ENCODE data around the gene ITGB2. TPM values are rescaled to one million over a fixed set of nuclear protein-coding genes. Genes with fewer than 3 reads are reported as not detected.

ITGB2 gene
- total RNA-seq, 1 donor from 2014 or later: 468 TPM

DNA sequence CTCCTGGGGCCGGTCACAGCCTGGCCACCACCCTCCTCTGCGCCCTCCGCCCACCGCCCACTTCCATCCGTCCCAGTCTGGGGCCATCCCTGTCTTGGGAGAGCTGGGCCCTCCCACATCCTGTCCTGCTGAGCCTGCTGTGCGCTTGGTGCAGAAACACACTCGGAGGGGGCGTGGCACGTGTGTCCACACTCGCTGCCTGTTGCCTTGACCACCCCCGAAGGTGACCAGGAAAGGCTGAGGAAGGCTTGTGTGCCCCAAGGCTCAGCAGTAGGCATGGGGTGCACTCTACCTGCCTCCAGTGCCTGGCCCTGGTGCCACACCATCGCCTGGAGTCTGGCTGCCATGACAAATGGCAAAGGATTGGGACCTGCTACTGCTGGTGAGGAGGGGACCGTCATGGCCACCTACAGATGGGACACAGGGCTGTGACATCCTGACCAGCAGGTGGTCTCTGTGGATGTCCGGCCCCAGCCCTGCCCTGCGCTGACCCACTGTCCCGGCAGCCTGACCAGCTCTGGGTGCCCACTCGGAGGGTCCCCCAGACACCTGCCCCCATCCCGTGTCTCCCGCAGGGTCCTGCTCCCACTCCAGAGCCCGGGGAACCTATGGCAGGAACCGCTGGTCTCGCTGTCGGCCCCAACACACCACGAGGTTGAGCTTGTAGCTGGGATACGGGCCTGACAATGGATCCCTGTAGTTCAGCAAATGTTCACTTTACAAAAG, 24.0 kb downstream of the ITGB2 start:
- Histone ChIP-seq H3K4me1 (peaks cover 15% of the 10 kb centered on the region), H3K27me3 (ENCODE audit: low read depth) (no peaks in the 10 kb centered on the region), H3K9me3 (no peaks in the 10 kb centered on the region), H3K36me3 (peaks cover 36% of the 10 kb centered on the region), H3K27ac (no peak overlapping the region), H3K4me3 (no peak overlapping the region)
- peak; percentile 45 for DNase-seq
- intact Hi-C loops (cut with DNase I): no loop called here
- TF ChIP-seq, protein P1, sequence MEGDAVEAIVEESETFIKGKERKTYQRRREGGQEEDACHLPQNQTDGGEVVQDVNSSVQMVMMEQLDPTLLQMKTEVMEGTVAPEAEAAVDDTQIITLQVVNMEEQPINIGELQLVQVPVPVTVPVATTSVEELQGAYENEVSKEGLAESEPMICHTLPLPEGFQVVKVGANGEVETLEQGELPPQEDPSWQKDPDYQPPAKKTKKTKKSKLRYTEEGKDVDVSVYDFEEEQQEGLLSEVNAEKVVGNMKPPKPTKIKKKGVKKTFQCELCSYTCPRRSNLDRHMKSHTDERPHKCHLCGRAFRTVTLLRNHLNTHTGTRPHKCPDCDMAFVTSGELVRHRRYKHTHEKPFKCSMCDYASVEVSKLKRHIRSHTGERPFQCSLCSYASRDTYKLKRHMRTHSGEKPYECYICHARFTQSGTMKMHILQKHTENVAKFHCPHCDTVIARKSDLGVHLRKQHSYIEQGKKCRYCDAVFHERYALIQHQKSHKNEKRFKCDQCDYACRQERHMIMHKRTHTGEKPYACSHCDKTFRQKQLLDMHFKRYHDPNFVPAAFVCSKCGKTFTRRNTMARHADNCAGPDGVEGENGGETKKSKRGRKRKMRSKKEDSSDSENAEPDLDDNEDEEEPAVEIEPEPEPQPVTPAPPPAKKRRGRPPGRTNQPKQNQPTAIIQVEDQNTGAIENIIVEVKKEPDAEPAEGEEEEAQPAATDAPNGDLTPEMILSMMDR (IDR thresholded peaks at IDR 0.05): no peak
- ATAC-seq: no peak

DNA sequence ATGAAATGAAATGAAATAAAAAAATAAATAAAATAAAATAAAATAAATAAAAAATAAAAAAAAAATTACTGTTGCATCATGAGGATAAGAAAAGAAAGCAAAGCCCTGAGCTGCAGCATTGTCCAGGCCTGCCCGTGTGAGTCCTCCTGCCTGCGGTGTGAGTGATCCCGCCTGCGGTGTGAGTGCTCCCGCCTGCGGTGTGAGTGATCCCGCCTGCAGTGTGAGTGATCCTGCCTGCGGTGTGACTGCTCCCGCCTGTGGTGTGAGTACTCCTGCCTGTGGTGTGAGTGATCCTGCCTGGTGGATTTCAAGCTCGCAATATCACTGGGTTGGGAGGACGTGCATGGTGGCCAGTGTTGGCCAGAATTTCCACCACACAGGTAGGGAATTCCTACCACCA, 24.8 kb downstream of the ITGB2 start:
- peak; percentile 28 for DNase-seq
- TF ChIP-seq, protein P1 (IDR thresholded peaks at IDR 0.05): no peak
- no peak overlapping the region for H3K4me3 ChIP-seq
- no peak for ATAC-seq
- intact Hi-C loops (cut with DNase I): no loop called here
- no peak overlapping the region for H3K27ac ChIP-seq
- H3K4me1 ChIP-seq: peaks cover 15% of the 10 kb centered on the region
- H3K27me3 ChIP-seq (ENCODE audit: low read depth): peaks cover 4% of the 10 kb centered on the region
- H3K9me3 ChIP-seq: no peaks in the 10 kb centered on the region
- H3K36me3 ChIP-seq: peaks cover 36% of the 10 kb centered on the region

DNA sequence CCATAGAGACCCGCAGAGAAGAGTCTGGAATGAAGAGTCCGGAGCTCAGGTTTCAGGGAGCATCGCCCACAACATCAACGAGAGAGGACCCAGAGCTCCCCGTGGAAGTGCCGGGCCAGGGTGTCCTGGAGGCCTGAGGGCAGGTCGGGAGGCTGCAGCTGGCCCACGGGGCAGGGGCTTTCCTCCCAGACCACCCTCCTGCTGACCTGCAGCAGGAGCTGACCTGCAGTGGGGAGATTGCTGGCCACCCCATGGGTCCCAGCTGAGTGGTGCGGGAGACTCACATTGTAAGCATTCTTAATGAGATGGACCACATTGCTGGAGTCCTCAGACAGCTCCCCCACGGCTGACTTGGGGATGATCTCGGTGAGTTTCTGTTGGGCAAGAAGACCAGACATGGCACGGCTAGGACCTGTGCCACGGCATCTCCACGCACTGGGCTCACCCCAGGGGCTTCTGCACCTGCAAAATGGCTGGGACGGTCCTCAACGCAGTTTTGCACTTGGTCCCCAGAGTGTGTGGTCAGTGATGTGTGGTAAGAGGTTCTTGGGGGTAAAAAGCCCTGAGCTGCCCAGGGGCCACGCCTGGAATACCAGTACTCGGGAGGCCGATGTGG, 25.9 kb downstream of the ITGB2 start:
- Histone ChIP-seq H3K27ac (no peak overlapping the region), H3K4me3 (no peak overlapping the region), H3K27me3 (ENCODE audit: low read depth) (peaks cover 6% of the 10 kb centered on the region), H3K9me3 (no peaks in the 10 kb centered on the region), H3K4me1 (peaks cover 15% of the 10 kb centered on the region), H3K36me3 (peaks cover 29% of the 10 kb centered on the region)
- TF ChIP-seq, protein P1 (IDR thresholded peaks at IDR 0.05): no peak
- no peak for ATAC-seq
- DNase-seq: peak; percentile 35
- intact Hi-C loops (cut with DNase I): no loop called here

DNA sequence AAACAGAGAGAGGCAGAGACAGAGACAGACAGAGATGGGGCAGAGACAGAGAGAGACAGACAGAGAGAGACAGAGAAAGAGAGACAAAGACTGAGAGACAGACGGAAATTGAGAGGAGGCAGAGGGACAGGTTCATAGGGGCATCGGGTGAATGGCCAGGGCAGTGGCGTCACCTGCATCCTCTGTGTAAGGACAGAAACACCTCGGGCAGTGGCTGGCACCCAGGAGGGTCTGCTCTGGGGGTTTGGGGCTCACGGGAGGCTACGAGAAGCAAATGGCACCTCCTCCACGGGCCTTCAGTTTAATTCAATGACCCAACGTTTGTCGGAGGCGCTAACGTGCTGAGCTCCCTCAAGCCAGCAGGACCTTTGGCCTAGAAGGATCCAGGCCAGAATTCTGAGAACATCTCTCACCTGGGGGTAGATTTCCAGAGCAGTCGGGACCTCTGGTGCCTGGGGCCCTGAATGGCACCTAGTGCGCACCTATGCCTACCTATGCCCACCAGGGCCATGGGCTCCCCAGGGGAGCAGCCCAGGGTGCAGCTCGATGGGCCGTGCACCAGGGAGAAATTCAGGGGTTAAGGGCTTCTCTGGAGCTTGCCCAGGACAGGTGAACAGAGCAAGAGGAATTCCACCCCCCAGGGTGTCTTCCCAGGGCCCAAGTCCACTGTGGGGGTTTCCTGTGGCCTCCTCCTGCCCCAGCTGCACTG, 26.6 kb downstream of the ITGB2 start:
- intact Hi-C loops (cut with DNase I): no loop called here
- H3K4me3 ChIP-seq: no peak overlapping the region
- DNase-seq (peak; percentile 16), ATAC-seq (no peak)
- no peak overlapping the region for H3K27ac ChIP-seq
- TF ChIP-seq, protein P1 (IDR thresholded peaks at IDR 0.05): no peak
- H3K4me1 ChIP-seq: peaks cover 15% of the 10 kb centered on the region
- H3K9me3 ChIP-seq: no peaks in the 10 kb centered on the region
- peaks cover 26% of the 10 kb centered on the region for H3K36me3 ChIP-seq
- peaks cover 6% of the 10 kb centered on the region for H3K27me3 ChIP-seq (ENCODE audit: low read depth)

DNA sequence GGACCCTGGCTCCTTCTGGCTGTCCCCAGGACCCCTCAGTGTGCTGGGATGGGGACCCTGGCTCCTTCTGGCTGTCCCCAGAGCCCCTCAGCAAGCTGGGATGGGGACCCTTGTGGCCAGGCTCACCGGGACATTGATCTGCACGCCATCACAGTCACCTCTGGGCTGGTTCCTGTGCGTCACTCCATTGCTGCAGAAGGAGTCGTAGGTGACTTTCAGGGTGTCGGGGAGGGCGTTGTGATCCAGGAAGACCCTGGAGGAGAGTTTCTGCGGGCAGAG, 27.5 kb downstream of the ITGB2 start:
- ATAC-seq (no peak), DNase-seq (no peak)
- Histone ChIP-seq H3K4me3 (no peak overlapping the region), H3K4me1 (peaks cover 15% of the 10 kb centered on the region), H3K36me3 (peaks cover 21% of the 10 kb centered on the region), H3K27ac (no peak overlapping the region), H3K27me3 (ENCODE audit: low read depth) (peaks cover 6% of the 10 kb centered on the region), H3K9me3 (no peaks in the 10 kb centered on the region)
- intact Hi-C loops (cut with DNase I): no loop called here
- TF ChIP-seq, protein P1 (IDR thresholded peaks at IDR 0.05): no peak

Measured in lower lobe of right lung (tissue), 2 donors.